Large intestine (tissue), 3 donors: ENCODE data around the gene KLF11. TPM values are rescaled to one million over a fixed set of nuclear protein-coding genes. Genes with fewer than 3 reads are reported as not detected.
A peak's percentile ranks its signal among the peaks of the same experiment; 100 is the strongest.
"Not testable (repeated sequence)": the region's sequence is repeated elsewhere in the genome, so short reads cannot be mapped to it uniquely, and the experiment has no call there.

Experiments
- DNase-seq, 2 donors: peaks; one replicate each; pipeline versions ENCODE4 v3.0.0 to v3.0.0-alpha.2; 2013
- H3K27ac ChIP-seq: one replicate; pipeline ENCODE4 v1.5.1; 2013; ENCODE audit warnings: low read length
- H3K27me3 ChIP-seq: 2 replicates; pipeline ENCODE4 v1.6.1; 2013; ENCODE audit warnings: low read length; ENCODE audit not compliant: control insufficient read depth, insufficient read depth
- H3K36me3 ChIP-seq: 2 replicates; pipeline ENCODE4 v1.6.1; 2013; ENCODE audit warnings: low read length; ENCODE audit not compliant: control insufficient read depth, insufficient read depth
- H3K4me1 ChIP-seq: one replicate; pipeline ENCODE4 v1.6.1; 2013; ENCODE audit warnings: low read length; ENCODE audit not compliant: control insufficient read depth, insufficient read depth
- H3K4me3 ChIP-seq: one replicate; pipeline ENCODE4 v1.5.1; 2013; ENCODE audit warnings: low read length
- H3K9me3 ChIP-seq: one replicate; pipeline ENCODE4 v1.6.1; 2013; ENCODE audit warnings: mild to moderate bottlenecking, low read depth, low read length, moderate library complexity; ENCODE audit not compliant: control insufficient read depth
- WGBS: methylation state at CpG from one replicate; pipeline ENCODE4 v1.1.5; 2013; ENCODE audit warnings: low lambda C conversion rate; ENCODE audit not compliant: insufficient coverage; 5-methylcytosine and 5-hydroxymethylcytosine counted together
- polyA plus RNA-seq: library from polyadenylated mRNA; unstranded; fragments of 120-200 nt; gene quantifications from one replicate; pipeline ENCODE4 v1.2.1, GENCODE V29; 2013

The KLF11 gene
- polyA plus RNA-seq, 1 donor = 10.6 TPM

GRCh38 chr2:10008809-10009176 lies 34.6 kb upstream of the KLF11 start:
- WGBS = no CpG with 5 or more reads among the region's 9 CpGs

GRCh38 chr2:10009271-10009810 lies 34.0 kb upstream of the KLF11 start:
- peaks cover 15% of the 10 kb centered on the region for H3K27me3 ChIP-seq
- no peaks in the 10 kb centered on the region for H3K36me3 ChIP-seq
- peaks cover 19% of the 10 kb centered on the region for H3K9me3 ChIP-seq
- peaks cover 3% of the 10 kb centered on the region for H3K4me1 ChIP-seq
- DNase-seq = no peak
- no CpG with 5 or more reads among the region's 19 CpGs for WGBS
- no peak overlapping the region for H3K4me3 ChIP-seq
- H3K27ac ChIP-seq = no peak overlapping the region

More at GRCh38 chr2:10008809-10009176, 34.6 kb upstream of the KLF11 start:
- no peak overlapping the region for H3K4me3 ChIP-seq
- no peak overlapping the region for H3K27ac ChIP-seq
- peaks cover 3% of the 10 kb centered on the region for H3K4me1 ChIP-seq
- DNase-seq = no peak
- peaks cover 15% of the 10 kb centered on the region for H3K27me3 ChIP-seq
- H3K9me3 ChIP-seq = peaks cover 17% of the 10 kb centered on the region
- H3K36me3 ChIP-seq = no peaks in the 10 kb centered on the region

GRCh38 chr2:10009811-10010781 lies 33.3 kb upstream of the KLF11 start:
- no CpG with 5 or more reads among the region's 36 CpGs for WGBS
- peaks cover 24% of the 10 kb centered on the region for H3K9me3 ChIP-seq
- peaks cover 3% of the 10 kb centered on the region for H3K4me1 ChIP-seq
- DNase-seq = peak in 1 of 2 donors; percentile 48
- H3K36me3 ChIP-seq = no peaks in the 10 kb centered on the region
- no peak overlapping the region for H3K27ac ChIP-seq
- H3K4me3 ChIP-seq = no peak overlapping the region
- peaks cover 15% of the 10 kb centered on the region for H3K27me3 ChIP-seq

- not testable (repeated sequence) for H3K27me3 ChIP-seq, H3K4me3 ChIP-seq, H3K36me3 ChIP-seq, H3K27ac ChIP-seq, DNase-seq, H3K4me1 ChIP-seq
- 98% methylated on average over 8 of the region's 52 CpGs for WGBS
- peaks cover 24% of the 10 kb centered on the region for H3K9me3 ChIP-seq
Observed at GRCh38 chr2:10010861-10011605, 32.3 kb upstream of the KLF11 start.

- 92% methylated on average over 2 of the region's 61 CpGs for WGBS
- H3K9me3 ChIP-seq = peaks cover 20% of the 10 kb centered on the region
- not testable (repeated sequence) for DNase-seq, H3K36me3 ChIP-seq, H3K27ac ChIP-seq, H3K4me3 ChIP-seq, H3K27me3 ChIP-seq, H3K4me1 ChIP-seq
Observed at GRCh38 chr2:10011606-10012325, 31.6 kb upstream of the KLF11 start.

- not testable (repeated sequence) for H3K27me3 ChIP-seq, H3K36me3 ChIP-seq, DNase-seq, H3K4me1 ChIP-seq, H3K4me3 ChIP-seq, H3K27ac ChIP-seq
- 80% methylated on average over 1 of the region's 37 CpGs for WGBS
- H3K9me3 ChIP-seq = peaks cover 20% of the 10 kb centered on the region
Observed at GRCh38 chr2:10012366-10012962, 30.9 kb upstream of the KLF11 start.

GRCh38 chr2:10012963-10013461 lies 30.3 kb upstream of the KLF11 start:
- WGBS = 97% methylated on average over 6 of the region's 29 CpGs
- no peaks in the 10 kb centered on the region for H3K4me1 ChIP-seq
- peaks cover 20% of the 10 kb centered on the region for H3K9me3 ChIP-seq
- no peak overlapping the region for H3K4me3 ChIP-seq
- no peak for DNase-seq
- peaks cover 4% of the 10 kb centered on the region for H3K27me3 ChIP-seq
- H3K27ac ChIP-seq = no peak overlapping the region
- no peaks in the 10 kb centered on the region for H3K36me3 ChIP-seq

GRCh38 chr2:10013651-10014417 lies 29.5 kb upstream of the KLF11 start:
- 91% methylated on average over 10 of the region's 43 CpGs for WGBS
- H3K4me3 ChIP-seq, DNase-seq, H3K27ac ChIP-seq, H3K27me3 ChIP-seq, H3K4me1 ChIP-seq, H3K36me3 ChIP-seq: not testable (repeated sequence)
- peaks cover 20% of the 10 kb centered on the region for H3K9me3 ChIP-seq

GRCh38 chr2:10014418-10015190 lies 28.7 kb upstream of the KLF11 start:
- no peak for DNase-seq
- H3K27ac ChIP-seq = no peak overlapping the region
- no peaks in the 10 kb centered on the region for H3K4me1 ChIP-seq
- H3K27me3 ChIP-seq = peaks cover 4% of the 10 kb centered on the region
- peaks cover 20% of the 10 kb centered on the region for H3K9me3 ChIP-seq
- H3K36me3 ChIP-seq = no peaks in the 10 kb centered on the region
- H3K4me3 ChIP-seq = no peak overlapping the region
- no CpG with 5 or more reads among the region's 42 CpGs for WGBS
